ENCODE measurements around the gene INO80. TPM values are rescaled to one million over a fixed set of nuclear protein-coding genes. Genes with fewer than 3 reads are reported as not detected.

Gene INO80
- total and polyA plus RNA-seq, 7 donors: 7.2 to 36.6 (median 17.1) TPM

- 32 to 54% methylated on average over 15 of the region's 15 CpGs for WGBS, 2 donors
- TF ChIP-seq POLR2AphosphoS5 (IDR thresholded peaks at IDR 0.05): peak in 1 of 4 donors; percentile 12
- no peak for TF ChIP-seq CTCF (IDR thresholded peaks at IDR 0.05)
- intact Hi-C loops (cut with DNase I): loop anchor here (2.0 to 10.0 kb wide), 3 partner anchors 33 to 174 kb away; partner anchors contain the start of gene INO80
- peaks cover 0 to 24% (median 16%) of the 10 kb centered on the region in 4 donors for H3K4me1 ChIP-seq
- DNase-seq: no peak
- H3K27ac ChIP-seq: peak overlapping the region; percentile 74 to 87 (median 86)
- no peaks in the 10 kb centered on the region for H3K9me3 ChIP-seq
- no peaks in the 10 kb centered on the region for H3K27me3 ChIP-seq
- no peaks in the 10 kb centered on the region for H3K36me3 ChIP-seq
- no peak overlapping the region for H3K4me3 ChIP-seq
Measured at GRCh38 chr15:40940296-40940801, 175.7 kb downstream of the INO80 start.

GRCh38 chr15:40938536-40938870 is 177.6 kb downstream of the INO80 start:
- TF ChIP-seq EP300 (IDR thresholded peaks at IDR 0.05): no peak
- TF ChIP-seq POLR2AphosphoS5 (IDR thresholded peaks at IDR 0.05): no peak
- TF ChIP-seq CTCF (IDR thresholded peaks at IDR 0.05): no peak
- no peak for TF ChIP-seq POLR2A (IDR thresholded peaks at IDR 0.05)
- WGBS, 2 donors: 81 to 89% methylated on average over 6 of the region's 6 CpGs
- H3K9me3 ChIP-seq: no peaks in the 10 kb centered on the region
- peaks cover 0 to 24% (median 16%) of the 10 kb centered on the region in 4 donors for H3K4me1 ChIP-seq
- H3K4me3 ChIP-seq: no peak overlapping the region
- intact Hi-C loops (cut with DNase I): no loop called here
- peaks cover 0 to 5% (median 0%) of the 10 kb centered on the region in 3 donors for H3K27me3 ChIP-seq
- no peaks in the 10 kb centered on the region for H3K36me3 ChIP-seq
- no peak for DNase-seq
- no peak overlapping the region for H3K27ac ChIP-seq

GRCh38 chr15:40937762-40938535 is 178.1 kb downstream of the INO80 start:
- Histone ChIP-seq H3K36me3 (no peaks in the 10 kb centered on the region), H3K9me3 (no peaks in the 10 kb centered on the region), H3K27me3 (peaks cover 0 to 11% (median 5%) of the 10 kb centered on the region in 3 donors), H3K27ac (no peak overlapping the region), H3K4me1 (peaks cover 0 to 24% (median 15%) of the 10 kb centered on the region in 4 donors), H3K4me3 (no peak overlapping the region)
- TF ChIP-seq CTCF (IDR thresholded peaks at IDR 0.05) (peak in 1 of 4 experiments; percentile 16), POLR2AphosphoS5 (IDR thresholded peaks at IDR 0.05) (no peak)
- intact Hi-C loops (cut with DNase I): no loop called here
- WGBS, 2 donors: 60 to 76% methylated on average over 19 of the region's 19 CpGs
- DNase-seq: no peak

- intact Hi-C loops (cut with DNase I): no loop called here
- 80 to 86% methylated on average over 15 of the region's 15 CpGs for WGBS, 2 donors
- Histone ChIP-seq H3K4me1 (peaks cover 0 to 17% (median 6%) of the 10 kb centered on the region in 4 donors), H3K4me3 (no peak overlapping the region), H3K27me3 (peaks cover under 1 to 20% (median 15%) of the 10 kb centered on the region in 3 donors), H3K27ac (no peak overlapping the region), H3K9me3 (no peaks in the 10 kb centered on the region), H3K36me3 (no peaks in the 10 kb centered on the region)
- no peak for TF ChIP-seq CTCF (IDR thresholded peaks at IDR 0.05)
- no peak for TF ChIP-seq POLR2AphosphoS5 (IDR thresholded peaks at IDR 0.05)
- TF ChIP-seq EP300 (IDR thresholded peaks at IDR 0.05): no peak
- no peak for TF ChIP-seq POLR2A (IDR thresholded peaks at IDR 0.05)
- DNase-seq: no peak
Measured at GRCh38 chr15:40936709-40937666, 179.1 kb downstream of the INO80 start.

All from sigmoid colon (tissue), 7 donors.